ENCODE data around the gene TMCO4.

TMCO4 gene

GRCh38 chr1:19775317-19775716 is 24.4 kb downstream of the TMCO4 start:
- no peak for DNase-seq

DNA sequence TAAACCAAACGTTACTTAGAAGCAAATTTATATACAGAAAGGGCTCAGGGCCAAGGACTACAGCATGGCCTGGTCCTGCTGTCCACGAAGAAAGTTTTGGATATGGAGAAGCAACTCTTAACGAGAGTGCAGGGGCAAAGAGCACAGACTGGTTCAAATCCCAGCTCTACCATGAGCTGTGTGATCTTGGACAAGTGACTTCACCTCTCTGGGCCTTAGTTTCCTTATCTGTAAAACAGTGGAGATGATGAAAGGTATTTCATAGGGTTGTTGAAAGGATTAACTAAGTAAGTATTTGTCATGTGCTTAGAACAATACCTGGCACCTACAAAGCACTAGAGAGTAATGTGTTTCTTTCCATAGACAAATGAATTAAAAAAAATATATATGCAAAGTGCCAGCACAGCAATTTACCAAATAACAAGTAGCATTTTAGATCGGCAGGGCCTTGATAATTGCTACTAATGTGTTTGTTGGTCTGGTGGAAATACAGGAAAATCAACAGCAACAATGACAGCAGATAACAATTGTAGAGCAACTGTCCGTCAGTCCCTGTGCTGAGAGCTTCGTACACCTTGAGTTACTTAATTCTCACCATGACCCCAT is 25.4 kb downstream of the TMCO4 start:
- DNase-seq, result no peak

DNA sequence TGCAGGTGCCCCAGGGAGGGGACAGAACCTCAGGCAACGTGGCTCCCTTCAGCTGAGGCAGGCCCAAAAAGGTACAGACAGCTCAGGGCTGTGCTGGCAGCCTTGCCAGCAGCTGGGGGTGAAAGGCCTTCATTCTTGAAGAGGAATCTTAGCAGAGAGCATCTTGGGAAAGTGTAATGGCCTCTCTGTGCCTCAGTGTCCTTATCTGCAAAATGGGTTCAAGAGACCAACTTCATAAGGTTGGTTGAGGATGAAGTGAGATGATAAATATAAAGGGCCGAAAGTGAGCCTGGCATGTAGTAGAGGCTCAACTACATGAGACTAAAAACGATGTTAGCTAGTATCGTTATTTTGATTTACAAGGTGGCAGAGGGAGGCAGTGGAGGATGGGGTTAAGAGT is 26.2 kb downstream of the TMCO4 start:
- DNase-seq, result no peak

DNA sequence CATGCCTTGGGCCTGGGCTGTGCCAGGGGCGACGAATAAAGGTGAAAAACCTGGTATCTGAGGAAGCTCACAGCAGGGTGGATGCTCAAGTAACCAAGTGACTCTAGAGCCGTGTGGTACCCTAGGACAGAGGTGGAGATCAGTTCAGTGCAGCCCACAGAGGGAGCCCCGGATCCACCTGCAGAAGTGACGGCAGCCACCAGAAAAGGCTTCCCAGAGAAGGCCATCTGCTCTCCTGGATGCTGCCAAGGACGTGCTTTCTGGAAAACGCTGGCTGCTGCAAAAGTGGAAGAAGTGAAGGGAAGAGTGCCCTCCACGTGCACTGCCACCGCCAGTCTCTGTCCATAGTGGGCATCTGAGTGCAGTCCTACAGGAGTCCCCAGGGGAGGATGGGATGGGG is 27.7 kb downstream of the TMCO4 start:
- DNase-seq, result no peak

- no peak for DNase-seq
Observed at GRCh38 chr1:19771350-19771749, 28.4 kb downstream of the TMCO4 start.

GRCh38 chr1:19770436-19771190 is 29.1 kb downstream of the TMCO4 start:
- DNase-seq, result no peak

GRCh38 chr1:19769211-19769932 is 30.3 kb downstream of the TMCO4 start:
- no peak for DNase-seq

DNA sequence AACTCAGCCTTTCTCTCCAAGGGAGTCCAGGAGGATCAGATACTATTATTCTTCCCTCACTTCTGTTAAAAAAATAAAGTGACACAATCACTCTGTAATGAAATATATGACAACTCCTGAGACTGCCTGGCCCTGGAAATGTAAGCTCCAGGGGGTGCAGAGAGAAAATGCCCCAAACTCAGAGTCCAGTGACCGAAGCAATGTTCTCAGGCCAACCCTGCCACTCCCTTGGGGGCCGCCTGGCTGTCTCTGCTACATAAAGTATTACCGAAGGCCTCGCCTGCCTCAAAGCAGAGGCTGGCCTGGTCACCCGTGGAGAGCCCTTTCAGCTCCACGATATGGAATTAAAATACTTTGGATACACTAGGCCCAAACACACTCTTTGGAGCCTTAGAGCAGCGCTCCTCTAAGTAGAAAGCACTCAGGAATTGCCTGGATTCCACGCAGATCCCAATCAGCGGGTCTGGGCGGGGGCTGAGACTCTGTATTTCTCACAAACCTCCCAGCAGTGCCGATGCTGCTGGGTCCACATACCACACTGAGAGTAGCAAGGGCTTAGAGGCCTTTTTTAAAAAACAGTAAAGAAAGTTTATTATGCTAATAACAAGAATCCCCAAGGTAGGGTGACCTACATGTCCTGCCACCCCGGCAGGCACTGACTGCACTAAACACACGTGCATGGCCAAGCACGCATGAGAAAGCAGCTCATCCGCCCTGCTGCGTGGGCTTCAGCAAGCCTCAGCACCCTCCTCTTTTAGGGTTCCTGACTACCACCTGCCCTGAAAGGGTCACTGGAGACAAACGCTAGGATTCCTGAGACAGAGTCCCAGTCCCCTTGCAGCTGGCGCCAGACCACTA is 31.1 kb downstream of the TMCO4 start:
- no peak for DNase-seq

DNA sequence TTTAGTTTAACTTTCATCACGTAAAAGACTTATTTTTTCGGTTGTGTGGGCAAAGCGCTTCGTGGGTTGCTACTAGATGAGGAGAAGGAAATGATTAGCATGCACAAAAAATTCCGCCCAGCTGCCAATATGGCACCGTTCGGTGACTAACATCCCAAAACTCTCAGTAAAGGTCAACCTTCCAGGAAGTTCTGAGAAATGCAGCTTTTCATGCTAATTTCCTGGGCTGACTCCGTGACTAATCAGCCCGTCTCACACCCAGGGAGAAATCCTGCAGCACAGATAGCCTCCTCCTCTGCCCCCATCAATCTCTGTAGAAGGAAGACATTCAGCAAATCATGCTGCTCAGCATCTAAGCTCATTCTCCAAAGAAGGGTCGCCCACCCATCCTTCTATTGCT is 34.1 kb downstream of the TMCO4 start:
- DNase-seq, result no peak

DNA sequence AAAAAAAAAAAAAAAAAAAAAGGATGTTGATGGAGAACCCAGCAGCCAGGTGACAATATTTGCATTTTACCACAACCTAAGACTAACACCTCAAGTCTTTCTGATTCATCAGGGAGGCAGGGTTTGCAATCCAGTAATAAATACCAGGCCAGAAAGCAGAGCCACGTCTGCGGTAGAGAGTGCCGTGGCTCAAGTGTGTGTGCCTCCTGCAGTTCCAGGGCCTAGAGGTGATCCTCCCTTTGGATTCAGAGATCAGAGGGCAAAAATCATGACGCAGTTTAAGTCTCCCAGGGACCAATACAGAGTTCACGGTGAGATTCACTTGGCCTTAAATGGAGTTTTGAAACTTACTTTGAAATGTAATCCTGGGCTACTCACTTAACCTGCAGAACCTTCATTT is 34.9 kb downstream of the TMCO4 start:
- no peak for DNase-seq

DNA sequence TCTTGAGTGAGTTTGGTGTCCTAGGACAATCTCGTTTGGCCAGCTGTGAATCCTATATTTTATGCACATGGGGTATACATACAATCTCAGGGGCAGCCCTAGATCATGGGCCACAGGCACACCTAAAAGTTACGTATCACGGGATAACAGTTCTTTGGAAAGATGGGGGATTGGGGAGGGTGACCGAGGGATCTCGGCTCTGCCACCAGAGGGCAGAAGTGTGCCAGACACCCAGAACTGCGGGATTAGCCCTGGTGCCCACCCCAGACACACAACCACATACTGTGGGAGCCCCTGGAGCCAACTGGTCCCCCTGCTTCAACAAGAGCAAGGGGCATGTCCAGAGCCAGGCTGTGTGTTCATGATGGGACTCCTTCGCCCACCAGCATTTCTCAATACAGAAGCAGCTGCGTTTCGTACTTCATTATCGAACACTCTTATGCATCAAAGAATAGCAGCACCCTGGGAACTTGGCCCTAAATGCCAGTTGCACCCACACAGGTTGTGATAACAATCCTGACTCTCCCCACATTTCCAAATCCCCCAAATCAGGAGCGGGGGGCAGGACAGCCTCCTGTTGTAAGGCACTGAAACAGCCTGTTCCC is 37.4 kb downstream of the TMCO4 start:
- no peak for DNase-seq

DNA sequence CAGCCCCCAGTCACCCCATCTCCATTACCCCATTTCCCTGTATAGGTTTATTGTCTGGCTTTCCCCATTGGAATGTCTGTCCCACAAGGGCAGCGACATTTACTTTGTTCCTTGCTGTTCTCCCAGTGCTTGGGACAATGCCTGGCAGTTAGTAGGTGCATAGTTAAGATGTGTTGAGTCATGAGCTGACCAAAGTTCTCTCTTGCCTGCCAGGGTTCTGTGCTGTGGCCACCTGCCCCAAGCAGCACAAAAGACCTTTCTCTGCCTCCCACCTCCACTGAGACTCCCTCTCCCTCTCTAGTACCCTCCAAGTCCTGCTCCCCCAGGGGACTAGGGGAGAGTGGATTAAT is 40.0 kb downstream of the TMCO4 start:
- no peak for DNase-seq

GRCh38 chr1:19758227-19758830 is 41.4 kb downstream of the TMCO4 start:
- no peak for DNase-seq

GRCh38 chr1:19757641-19758040 is 42.1 kb downstream of the TMCO4 start:
- no peak for DNase-seq

DNA sequence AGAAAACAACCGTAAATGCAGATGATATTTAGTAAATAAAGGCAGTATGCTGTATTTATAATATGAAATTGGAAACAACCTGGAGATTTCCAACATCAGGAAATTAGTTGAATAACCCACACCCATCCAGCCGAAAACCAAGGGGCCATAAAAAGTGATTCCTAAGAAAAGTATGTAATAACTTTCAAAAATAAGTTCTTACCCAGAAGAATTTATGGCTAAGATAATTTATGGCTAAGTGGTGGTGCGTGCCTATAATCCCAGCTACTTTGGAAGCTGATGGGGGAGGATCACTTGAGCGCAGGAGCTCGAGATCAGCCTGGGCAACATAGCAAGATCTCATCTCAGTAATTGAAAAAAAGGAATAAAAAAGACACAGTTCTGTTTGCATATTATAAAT is 43.2 kb downstream of the TMCO4 start:
- DNase-seq, result no peak

DNA sequence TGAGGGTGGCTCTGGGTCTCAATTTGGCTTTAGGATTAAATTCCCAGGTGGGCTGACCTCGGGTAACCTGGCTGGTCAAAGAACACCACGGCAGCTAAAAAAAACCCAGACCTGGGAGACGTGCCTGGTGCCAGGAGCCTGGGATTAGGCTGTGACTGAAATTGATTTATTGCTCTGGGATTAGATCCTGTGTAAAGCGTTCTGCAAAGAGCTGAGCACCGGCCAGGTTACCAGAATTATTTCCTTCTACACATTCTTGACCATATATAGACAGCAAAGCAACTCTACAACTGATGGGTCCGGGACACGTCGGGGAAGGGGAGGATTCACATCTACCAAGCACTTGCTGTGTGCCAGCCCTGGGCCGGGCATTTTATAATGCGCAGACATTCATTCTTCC is 45.2 kb downstream of the TMCO4 start:
- DNase-seq, result no peak

DNA sequence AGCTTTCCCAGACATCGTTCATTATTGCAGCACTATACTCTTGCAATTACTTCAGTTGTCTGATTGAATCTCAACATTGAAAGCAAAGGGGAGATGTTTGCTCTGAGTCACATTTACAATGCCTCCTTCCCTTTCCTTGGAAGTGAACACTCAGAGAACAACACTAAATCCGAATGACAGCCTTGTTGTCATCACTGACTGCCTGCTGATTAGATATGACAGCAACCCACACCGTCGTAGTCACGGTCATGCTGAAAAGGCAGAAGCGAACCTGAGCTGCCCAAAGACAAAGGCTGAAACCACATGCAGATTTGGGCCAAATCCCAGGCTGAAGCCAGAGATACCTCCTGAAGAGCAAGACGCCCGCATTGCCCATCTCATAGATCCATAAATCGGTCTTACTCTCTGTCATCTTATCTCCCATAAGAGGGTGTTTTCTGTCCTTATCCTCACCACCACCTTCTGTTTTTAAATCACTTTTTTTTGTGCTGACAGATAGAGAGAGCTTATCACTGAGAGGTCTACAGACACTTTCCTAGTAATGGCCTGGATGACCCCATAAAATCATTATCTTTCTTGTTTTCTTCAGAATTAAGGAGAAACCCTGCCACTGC is 47.5 kb downstream of the TMCO4 start:
- no peak for DNase-seq

DNA sequence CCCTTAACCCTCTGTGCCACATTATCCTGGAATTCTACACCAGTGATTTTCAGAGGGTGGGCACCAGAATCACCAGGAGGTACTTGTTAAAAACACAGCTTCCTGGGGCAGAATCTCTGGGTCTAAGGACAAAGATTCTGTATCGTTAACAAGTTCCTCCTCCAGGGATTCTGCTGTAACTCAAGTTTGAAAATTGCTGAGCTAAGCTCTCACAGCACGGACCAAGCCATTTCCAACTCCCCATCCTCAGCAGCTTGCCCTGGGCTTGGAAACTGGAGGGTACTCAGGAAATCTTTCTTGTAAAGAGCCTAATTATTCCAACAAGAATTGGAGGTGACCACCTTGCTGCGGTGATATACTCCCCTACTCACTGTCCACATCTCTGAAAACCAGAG is 48.8 kb downstream of the TMCO4 start:
- DNase-seq, result no peak

- no peak for DNase-seq
Observed at GRCh38 chr1:19750101-19750881, 49.4 kb downstream of the TMCO4 start.

DNA sequence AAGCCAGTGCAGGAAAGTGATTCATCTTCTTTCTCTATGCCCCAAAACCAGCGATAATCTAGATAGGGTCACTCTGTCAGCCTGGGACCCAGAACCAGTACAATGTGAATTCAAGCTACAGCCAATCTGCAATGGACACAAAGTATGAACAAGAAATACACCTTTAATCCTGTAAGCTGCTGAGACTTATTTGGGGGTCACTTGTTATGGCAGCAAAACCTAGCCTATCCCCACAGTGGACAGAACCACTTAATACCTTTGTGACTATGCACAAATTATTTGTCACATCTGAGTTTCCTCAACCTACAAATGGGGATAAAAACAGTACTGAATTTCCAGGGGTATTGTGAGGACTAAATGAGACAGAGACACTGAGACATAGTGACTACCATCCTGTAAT is 50.0 kb downstream of the TMCO4 start:
- DNase-seq, result no peak

GRCh38 chr1:19747761-19748160 is 52.0 kb downstream of the TMCO4 start:
- DNase-seq, result no peak
